Activated CD8-positive, alpha-beta memory T cell treated with anti-CD3 and anti-CD28 coated beads, Interleukin-2, amount 50 U/mL, for 1 hour (primary cell): ENCODE measurements around the gene SSTR1.

Experiments used
- DNase-seq: peaks from one replicate; pipeline ENCODE4 v3.0.0-alpha.2; 2020; ENCODE audit errors: extremely low read depth

The SSTR1 gene

DNA sequence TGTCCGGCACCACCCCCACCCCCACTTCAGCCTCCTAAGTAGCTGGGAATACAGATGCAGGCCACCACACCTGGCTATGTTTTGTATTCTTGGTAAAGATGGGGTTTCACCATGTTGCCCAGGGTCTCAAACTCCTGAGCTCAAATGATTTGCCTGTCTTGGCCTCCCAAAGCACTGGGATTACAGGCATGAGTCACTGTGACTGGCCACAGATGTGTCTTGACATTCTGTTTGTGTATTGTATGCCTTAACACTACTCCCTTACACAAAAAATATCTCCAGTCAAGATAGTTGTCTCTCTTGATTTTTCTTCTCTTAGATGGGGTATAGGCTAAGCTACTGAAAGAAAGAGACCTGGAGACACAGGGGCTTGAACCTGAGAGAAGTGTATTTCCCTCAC lies 30.6 kb downstream of the SSTR1 start:
- DNase-seq, result no peak

DNA sequence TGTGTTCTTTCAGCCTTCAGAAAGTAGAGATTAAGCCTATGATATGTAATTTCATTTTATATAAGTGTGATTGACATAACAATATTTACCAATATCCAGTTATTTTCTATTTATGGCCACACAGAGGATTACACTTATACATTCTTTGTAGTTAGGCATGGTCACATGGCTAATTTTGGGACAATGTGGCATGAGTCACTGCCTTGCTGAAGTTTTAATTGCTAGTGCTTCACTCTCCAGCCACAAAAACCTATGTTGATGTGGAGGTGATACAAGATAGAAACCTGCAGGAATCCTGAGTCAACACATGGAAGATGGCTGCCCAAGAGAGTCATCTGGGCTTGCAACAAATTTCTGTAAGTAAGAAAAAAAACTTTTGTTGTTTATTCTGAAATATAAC lies 31.2 kb downstream of the SSTR1 start:
- DNase-seq, result no peak

DNA sequence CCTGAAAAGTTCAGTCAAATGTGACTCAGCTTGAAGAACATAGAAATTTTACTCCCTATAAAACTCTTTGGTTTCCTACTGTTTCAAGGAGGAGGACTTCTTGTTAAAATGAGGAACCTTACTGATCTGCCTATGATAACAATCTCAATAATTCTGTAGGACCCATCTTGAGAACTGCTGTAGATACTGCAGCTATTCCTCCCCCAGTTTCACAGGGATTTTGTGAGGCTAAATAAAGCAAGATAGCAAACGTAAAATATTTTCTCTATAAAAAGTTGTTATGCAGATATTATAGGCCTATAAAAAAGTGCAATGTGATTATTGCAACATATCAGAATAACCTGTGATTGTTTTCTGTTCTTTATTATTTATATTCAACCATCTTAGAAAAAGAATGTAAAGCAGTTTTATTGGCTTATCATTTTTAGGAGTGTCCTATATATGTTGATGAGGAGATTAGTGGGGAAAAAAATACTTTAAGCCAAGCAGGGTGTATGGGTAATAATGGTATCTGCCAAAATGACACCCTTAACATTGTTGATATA lies 36.1 kb downstream of the SSTR1 start:
- DNase-seq, result no peak

DNA sequence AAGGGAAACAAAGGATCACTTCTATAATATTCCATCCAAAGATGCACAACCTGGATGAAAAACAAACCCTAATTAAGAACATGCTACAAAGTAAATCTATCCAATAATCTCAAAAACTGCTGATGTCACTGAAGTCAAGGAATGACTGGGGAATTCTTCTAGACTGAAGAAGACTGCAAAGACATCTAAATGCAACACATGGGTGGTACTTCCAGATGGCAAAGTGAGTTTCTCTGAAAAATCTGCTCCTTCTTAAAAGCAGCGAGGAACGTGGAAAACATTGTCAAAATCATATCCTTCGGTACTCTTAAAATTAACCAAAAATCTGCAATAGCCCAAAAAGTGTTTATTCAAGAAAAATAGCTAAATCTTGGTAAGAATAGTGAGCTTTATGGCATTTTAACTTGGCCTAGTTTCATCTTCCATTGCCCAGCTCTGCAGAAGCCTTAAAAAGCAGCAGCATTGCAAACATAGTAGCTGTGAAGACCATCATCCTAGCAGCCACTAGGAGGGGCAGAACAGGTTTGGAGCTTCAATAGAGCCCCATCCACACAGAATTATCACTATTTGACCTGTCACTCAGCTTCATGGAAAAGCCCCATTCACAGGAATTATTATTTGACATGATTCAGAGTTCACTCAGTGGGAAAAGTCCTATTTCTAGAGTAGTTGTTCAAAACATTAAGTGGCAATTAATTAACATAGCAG lies 40.8 kb downstream of the SSTR1 start:
- DNase-seq, result no peak

DNA sequence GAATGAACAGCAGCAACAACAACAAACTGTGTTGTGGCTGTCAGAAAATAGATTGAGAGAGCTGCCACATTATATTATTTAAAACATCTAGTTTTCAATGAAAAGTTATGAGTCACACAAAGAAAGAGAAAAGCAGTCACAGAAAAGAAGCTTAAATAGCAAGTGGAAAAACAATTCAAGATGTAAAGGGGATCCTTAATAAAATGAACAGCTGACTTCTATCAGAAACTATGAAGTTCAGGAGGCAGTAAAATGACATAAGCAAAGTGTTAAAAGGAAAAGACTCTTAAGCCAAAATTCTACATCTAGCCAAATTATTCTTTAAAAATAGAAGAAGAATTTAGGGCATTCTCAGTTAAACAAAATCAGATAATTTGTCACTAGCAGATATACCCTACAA lies 42.6 kb downstream of the SSTR1 start:
- no peak for DNase-seq

DNA sequence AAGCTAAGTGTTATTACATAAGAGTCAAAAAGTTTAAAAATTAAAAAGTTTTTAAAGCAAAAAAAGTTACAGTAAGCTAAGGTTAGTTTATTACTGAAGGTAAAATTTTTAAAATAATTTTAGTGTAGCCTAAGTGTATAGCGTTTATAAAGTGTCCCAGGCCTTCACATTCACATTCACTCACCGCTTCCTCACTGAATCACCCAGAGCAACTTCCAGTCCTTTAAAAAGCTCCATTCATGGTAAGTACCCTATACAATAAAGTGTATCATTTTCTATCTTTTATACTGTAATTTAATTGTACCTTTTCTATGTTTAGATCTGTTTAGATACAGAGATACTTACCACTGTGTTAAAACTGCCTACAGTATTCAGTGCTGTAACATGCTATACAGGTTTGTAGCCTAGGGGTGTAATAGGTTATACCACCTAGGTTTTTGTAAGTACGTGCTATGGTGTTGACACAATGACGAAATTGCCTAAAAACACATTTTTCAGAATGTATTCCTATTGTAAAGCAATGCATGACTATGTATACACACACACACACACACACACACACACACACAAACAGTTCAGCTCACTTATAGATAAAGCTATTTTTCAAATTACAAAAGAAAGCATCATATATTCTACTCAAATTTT lies 44.5 kb downstream of the SSTR1 start:
- DNase-seq, result no peak

DNA sequence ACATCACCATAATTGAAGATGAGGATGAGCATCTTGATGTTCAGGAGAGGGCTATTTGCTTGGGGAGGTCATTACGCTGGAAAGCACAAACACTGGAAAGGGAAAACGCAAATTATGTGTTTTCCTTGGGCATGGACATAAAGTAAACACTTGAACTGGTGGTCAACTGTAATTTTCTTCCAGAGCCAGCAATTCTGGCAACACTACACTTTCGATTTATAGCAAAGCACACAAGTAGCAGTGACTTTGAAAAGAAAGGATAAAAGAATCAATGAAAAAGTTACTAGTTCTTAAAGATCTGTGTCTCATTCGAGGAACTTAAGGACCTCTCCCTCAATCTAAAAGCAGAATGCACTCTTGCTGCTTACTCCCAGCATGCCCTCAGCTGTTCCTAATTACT lies 46.0 kb downstream of the SSTR1 start:
- DNase-seq, result no peak

DNA sequence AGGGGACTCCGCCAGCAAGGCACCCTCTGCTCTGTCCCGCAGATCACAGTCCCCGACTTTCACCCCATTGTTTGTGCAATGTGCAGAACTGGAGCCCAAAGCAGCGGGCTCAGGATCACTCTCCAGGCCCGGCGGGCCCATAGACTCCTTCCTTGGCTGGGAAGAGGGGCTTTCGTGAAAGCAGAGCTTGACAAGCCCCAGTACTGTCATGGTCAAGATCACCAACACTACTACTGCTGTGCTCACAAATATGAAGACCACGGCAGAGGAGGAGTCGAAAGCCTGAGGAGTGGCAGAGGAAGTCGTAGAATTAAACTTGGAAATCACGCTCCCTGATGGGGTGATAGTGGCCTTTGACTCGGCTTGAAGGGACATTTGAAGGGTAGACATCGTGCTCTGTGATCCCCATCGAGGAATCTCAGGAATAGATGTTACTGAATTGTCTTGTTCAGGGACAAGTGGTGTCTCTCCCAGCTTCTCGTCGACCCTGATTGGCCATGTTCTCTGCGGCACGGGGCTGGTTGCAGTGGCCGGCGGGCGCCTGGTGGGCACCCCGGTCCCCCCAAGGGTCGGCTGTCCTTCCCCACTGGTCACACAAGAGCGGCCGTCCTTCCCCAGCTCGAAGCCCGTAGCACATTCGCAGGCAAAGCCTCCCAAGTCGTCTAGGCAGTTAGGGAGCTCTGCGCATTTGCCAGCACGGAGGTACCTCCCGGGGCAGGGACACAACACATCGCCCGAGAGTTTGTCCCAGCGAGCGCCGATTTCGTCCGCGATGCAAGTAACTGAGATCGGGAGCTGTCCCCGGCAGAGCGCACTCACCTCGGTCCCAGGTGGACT lies 47.1 kb downstream of the SSTR1 start:
- DNase-seq, result no peak

DNA sequence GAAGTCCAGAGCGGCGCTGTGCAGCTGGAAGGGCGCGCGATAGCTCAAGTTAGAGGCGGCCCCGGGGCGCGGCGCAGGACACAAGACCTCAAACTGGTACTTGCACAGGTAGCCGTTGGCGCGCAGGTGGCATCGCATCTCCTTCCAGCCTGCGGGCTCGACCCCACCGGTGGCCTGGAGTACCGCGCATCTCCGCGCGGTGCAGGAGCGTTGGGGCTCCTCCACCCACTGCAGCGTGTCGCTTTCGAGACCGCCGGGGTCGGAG lies 47.6 kb downstream of the SSTR1 start:
- DNase-seq, result no peak

DNA sequence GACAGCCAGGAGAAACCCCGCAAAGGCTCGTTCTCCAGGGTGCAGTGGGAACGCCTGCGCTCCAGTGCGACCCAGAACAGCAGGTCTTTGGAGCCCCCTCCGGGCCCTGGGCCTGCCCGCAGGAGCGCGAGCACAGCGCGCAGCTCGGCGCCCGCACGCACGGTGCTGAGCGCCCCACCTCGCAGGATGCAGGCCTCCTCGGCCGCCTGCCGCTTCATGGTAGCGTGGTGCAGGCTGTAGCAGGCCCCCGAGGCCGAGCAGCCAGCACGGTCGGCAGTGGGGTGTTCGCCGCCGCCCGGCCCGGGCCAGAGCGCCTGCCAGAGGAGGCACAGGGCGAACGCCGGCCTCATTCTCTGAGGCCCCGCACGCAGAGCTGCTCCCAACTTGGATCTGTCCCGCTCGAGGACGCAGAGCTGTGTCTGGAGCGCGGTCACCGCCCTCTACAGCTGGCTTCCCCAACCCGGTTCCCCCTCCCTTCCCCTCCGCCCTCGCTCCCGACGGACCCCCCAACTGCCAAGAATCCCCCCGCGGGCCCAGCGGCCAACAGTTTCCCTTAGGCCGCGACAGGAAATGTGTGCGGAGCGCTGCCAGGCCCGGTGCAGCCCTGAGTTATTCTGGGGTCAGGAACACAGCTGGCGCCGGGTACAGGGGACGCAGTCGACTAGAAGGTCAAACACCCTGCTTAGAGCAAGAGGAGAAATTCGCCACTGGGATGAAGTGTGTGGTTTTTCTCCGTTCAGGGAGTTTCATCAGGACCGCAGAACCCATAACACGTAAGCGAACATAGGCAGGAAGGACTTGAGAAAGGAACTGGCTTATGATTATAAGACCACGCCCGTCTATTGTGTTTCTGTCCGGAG lies 48.2 kb downstream of the SSTR1 start, which contains the start of gene CLEC14A:
Gene CLEC14A (minus strand): TSS at position 421 of the 860 bp plus-strand sequence. CDS start 71 bp downstream, at position 350.
- DNase-seq, result no peak

DNA sequence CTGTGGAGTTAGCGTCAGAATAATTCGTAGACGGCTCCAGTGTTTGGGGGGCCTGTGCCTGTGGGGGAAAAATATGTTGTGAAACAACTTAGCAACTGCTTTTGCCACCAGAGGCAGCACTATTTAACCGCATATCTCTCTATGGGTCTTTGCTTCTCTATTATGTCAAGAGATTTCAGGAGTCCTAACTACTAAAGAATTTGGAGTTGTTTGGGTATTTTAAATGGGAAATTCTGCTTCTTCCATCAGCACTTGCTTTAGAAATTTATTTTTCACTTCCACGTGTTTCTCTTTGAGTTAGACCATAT lies 48.8 kb downstream of the SSTR1 start:
- DNase-seq, result no peak

DNA sequence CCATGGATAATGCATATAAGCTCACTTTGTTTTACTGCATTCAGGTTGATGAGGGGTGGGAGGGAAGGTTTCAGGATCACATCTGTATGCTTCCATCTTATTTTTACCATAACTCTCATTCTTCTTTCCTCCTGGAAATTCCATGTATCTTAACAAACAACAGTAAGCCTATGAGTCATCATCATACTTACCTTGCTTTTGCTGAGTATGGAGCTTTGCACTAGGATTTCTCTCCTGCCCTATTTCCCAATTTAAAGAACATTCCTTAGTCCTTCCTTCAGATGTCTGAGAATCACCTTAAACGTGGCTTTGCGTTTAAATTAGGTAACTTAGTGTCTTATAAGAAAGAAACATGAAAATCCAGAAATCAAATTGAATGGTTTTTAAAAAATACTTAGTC lies 49.8 kb downstream of the SSTR1 start:
- DNase-seq, result no peak

DNA sequence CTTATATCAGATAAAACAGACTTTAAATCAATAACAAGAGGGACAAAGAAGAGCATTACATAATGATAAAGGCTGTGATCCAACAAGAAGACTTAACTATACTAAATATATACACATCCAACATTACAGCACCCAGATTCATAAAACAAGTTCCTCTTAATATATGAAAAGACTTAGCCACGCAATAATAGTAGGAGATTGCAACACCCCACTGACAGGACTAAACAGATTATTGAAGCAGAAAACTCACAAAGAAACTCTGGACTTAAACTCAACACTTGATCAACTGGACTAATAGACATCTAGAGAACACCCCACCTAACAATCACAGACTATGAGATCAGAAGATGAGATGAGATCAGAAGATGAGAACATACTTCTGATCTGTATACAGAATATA lies 53.9 kb downstream of the SSTR1 start:
- DNase-seq, result no peak
